ENCODE data around the gene ZNF3.

ZNF3 gene

DNA sequence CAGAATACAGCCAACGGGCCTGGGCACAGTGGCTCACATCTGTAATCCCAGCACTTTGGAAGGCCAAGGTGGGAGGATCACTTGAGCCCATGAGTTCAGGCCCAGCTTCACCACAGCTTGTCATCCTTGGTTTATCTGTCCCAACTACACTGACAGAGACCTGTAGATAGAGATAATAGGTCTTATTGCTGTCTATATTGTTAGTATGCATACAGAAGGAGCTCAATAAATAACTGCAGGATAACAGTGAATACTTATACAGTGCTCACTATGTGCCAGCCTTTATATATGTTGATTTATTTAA is 39.2 kb upstream of the ZNF3 start:
- no peaks in the 10 kb centered on the region for H3K36me3 ChIP-seq (ENCODE audit: control insufficient read depth, insufficient read depth, low read length)
- no peak overlapping the region for H3K9ac ChIP-seq (ENCODE audit: low read depth, low read length)
- H3K27me3 ChIP-seq (ENCODE audit: control insufficient read depth, insufficient read depth, low read length) = no peaks in the 10 kb centered on the region
- peaks cover 4% of the 10 kb centered on the region for H3K4me1 ChIP-seq (ENCODE audit: control insufficient read depth, insufficient read depth, low read length)
- H3K4me3 ChIP-seq (ENCODE audit: low read depth, low read length) = peak overlapping the region; percentile 95
- H3K9me3 ChIP-seq (ENCODE audit: control insufficient read depth, insufficient read depth, low read length) = no peaks in the 10 kb centered on the region

DNA sequence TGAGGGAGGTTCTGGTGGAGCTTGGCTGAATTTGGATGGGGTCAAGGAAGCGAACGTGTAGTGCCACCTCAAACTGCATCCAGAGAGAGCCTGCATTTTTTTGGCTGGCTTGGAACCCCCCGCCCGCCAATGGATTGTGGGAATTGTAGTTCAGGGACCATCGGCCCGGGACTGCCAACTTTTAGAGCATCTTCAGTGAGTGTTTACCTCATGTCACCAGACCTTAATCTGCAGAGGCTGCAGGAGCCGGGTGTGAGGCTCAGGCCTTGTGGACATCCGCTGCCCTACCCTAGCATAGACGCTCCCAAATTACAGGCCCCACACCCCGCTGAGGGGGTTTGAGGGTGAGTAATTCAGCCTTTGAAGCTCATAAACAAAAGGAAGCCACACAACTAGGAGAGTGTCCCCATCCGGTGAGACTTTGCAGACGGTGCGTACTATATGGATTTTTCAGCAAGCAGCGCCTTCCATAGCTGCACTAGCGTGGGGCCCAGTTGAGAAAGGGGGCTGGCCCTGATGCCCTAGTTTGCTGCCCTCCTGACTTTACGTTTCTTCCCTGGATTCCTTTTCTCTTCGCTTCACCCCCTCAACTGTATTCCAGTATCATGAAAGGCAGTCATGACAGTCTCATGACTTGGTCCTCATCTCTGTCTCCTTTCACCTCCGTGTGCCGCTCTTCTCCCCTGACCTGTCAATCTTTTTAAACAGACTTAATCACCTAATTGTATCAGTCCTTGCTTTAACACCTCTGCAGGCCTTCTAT is 38.6 kb upstream of the ZNF3 start:
- H3K36me3 ChIP-seq (ENCODE audit: control insufficient read depth, insufficient read depth, low read length) = no peaks in the 10 kb centered on the region
- H3K9ac ChIP-seq (ENCODE audit: low read depth, low read length) = peak overlapping the region; percentile 27

DNA sequence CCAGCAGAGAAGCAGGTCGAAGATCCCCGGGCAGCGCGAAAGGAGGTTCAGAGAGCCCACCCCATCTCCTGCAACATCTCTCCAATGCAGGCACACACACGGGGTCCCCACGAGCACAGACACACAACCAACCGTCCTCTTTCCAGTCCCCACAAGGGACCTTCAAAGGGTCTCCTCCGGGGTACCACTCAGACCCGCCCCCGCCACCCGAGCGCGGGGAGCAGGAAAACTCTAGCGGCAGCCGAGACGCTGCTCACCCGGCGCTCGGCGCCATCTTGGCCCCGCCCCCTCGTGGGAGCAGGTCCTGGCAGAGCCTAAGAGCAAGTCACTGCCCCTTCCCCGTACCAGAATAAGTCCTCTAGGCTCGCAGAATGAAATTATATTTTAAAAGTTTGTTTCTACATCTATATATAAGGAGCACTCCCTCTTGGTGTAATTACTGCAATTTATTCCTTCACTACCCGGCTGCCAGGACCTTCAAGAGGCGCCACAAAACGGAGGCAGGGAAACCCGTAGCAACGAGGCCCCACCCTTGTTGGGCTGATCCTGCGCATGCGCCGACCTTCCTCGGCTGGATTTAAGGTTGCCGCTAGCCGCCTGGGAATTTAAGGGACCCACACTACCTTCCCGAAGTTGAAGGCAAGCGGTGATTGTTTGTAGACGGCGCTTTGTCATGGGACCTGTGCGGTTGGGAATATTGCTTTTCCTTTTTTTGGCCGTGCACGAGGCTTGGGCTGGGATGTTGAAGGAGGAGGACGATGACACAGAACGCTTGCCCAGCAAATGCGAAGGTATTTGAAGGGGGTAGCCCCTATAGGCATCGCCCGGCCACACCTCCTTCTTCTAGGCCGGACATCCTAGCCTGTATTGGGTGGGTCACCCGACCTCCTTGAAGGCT is 37.8 kb upstream of the ZNF3 start, which contains the start of the genes CNPY4 and TAF6:
TSS of gene CNPY4 (plus strand) at position 563 of the 898 bp plus-strand sequence. CDS start at position 674, 111 bp downstream.
TSS of gene TAF6 (minus strand) at position 287 of the 898 bp plus-strand sequence. CDS start 5,149 bp downstream, outside the sequence.
- no peaks in the 10 kb centered on the region for H3K36me3 ChIP-seq (ENCODE audit: control insufficient read depth, insufficient read depth, low read length)
- H3K4me3 ChIP-seq (ENCODE audit: low read depth, low read length) = peak within 1 kb of the TSS; percentile 95
- peaks cover 4% of the 10 kb centered on the region for H3K4me1 ChIP-seq (ENCODE audit: control insufficient read depth, insufficient read depth, low read length)
- H3K9me3 ChIP-seq (ENCODE audit: control insufficient read depth, insufficient read depth, low read length) = no peaks in the 10 kb centered on the region
- peak within 1 kb of the TSS; percentile 93 for H3K9ac ChIP-seq (ENCODE audit: low read depth, low read length)
- no peaks in the 10 kb centered on the region for H3K27me3 ChIP-seq (ENCODE audit: control insufficient read depth, insufficient read depth, low read length)

More for the DNA sequence above, 38.6 kb upstream of the ZNF3 start:
- H3K9me3 ChIP-seq (ENCODE audit: control insufficient read depth, insufficient read depth, low read length) = no peaks in the 10 kb centered on the region
- H3K4me3 ChIP-seq (ENCODE audit: low read depth, low read length) = peak overlapping the region; percentile 95
- H3K4me1 ChIP-seq (ENCODE audit: control insufficient read depth, insufficient read depth, low read length) = peaks cover 4% of the 10 kb centered on the region
- H3K27me3 ChIP-seq (ENCODE audit: control insufficient read depth, insufficient read depth, low read length) = no peaks in the 10 kb centered on the region

DNA sequence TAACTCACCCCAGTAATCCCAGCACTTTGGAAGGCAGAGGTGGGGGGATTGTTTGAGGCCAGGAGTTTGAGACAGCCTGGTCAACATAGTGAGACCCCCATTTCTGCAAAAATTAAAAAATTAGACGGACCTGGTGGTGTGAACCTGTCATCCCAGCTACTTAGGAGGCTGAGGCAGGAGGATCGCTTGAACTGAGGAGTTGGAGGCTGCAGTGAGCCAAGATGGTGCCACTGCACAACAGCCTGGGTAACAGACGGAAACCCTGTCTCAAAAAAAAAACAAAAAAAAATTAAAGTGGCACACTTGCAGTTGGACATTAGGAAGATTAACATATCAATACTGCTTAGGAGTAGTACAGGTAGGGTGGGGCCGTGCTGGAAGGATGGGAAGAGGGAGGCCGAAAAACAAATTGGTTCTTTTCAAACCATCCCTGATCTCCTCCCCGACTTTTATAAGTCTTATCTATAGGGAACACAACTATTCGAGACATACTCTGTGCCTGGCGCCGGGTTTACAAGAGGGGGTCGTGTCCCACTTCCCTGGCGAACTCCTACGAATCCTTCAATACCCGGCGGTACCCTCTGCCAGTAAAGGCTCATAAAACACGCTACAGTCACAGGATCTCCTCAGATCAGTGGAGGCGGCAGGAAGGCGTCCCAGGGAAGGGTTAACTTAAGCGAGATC is 37.0 kb upstream of the ZNF3 start:
- Histone ChIP-seq H3K4me1 (ENCODE audit: control insufficient read depth, insufficient read depth, low read length) (peaks cover 4% of the 10 kb centered on the region), H3K36me3 (ENCODE audit: control insufficient read depth, insufficient read depth, low read length) (peaks cover 5% of the 10 kb centered on the region), H3K9ac (ENCODE audit: low read depth, low read length) (peak overlapping the region; percentile 93), H3K4me3 (ENCODE audit: low read depth, low read length) (peak overlapping the region; percentile 95), H3K27me3 (ENCODE audit: control insufficient read depth, insufficient read depth, low read length) (no peaks in the 10 kb centered on the region), H3K9me3 (ENCODE audit: control insufficient read depth, insufficient read depth, low read length) (no peaks in the 10 kb centered on the region)

DNA sequence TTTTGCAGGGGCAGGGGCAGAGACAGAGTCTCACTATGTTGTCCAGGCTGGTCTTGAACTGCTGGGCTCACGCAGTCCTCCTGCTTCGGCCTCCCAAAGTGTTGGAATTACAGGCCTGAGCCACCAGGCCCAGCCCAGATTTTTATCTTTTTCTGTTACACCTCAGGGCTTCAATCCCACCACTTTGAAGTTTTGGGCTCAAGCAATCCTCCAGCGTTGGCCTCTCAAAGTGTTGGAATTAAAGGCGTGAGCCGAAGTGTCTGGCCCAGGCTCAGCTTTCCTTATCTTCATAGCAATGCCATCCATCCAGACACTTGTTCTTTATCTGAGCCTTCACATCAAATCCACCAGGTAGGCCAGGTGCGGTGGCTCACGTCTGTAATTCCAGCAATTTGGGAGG is 33.5 kb upstream of the ZNF3 start:
- H3K4me1 ChIP-seq (ENCODE audit: control insufficient read depth, insufficient read depth, low read length) = no peaks in the 10 kb centered on the region
- H3K9me3 ChIP-seq (ENCODE audit: control insufficient read depth, insufficient read depth, low read length) = no peaks in the 10 kb centered on the region
- H3K27me3 ChIP-seq (ENCODE audit: control insufficient read depth, insufficient read depth, low read length) = no peaks in the 10 kb centered on the region
- no peak overlapping the region for H3K4me3 ChIP-seq (ENCODE audit: low read depth, low read length)
- H3K9ac ChIP-seq (ENCODE audit: low read depth, low read length) = no peak overlapping the region
- peaks cover 33% of the 10 kb centered on the region for H3K36me3 ChIP-seq (ENCODE audit: control insufficient read depth, insufficient read depth, low read length)

DNA sequence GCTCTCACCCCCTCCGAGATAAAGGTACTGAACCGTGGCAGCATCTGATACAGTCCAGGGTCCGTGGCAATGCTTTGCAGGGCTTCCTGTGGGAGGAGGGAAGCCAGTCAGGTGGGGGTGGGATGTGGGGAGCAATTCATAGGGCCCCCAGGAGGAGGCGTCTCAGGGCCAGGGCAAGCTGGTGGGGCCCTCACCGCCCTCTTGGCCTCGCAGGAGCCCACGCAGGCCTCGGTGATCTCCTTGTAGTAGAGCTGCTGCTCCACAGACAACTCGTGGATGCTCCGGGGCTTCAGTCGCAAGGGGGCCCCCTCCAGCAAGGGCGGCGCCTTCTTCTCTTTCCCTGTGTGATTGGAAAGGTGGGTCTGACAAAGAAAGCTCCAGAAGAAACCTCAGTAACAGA is 30.4 kb upstream of the ZNF3 start:
- no peaks in the 10 kb centered on the region for H3K4me1 ChIP-seq (ENCODE audit: control insufficient read depth, insufficient read depth, low read length)
- H3K9me3 ChIP-seq (ENCODE audit: control insufficient read depth, insufficient read depth, low read length) = no peaks in the 10 kb centered on the region
- H3K4me3 ChIP-seq (ENCODE audit: low read depth, low read length) = no peak overlapping the region
- no peak overlapping the region for H3K9ac ChIP-seq (ENCODE audit: low read depth, low read length)
- H3K27me3 ChIP-seq (ENCODE audit: control insufficient read depth, insufficient read depth, low read length) = no peaks in the 10 kb centered on the region
- peaks cover 52% of the 10 kb centered on the region for H3K36me3 ChIP-seq (ENCODE audit: control insufficient read depth, insufficient read depth, low read length)

DNA sequence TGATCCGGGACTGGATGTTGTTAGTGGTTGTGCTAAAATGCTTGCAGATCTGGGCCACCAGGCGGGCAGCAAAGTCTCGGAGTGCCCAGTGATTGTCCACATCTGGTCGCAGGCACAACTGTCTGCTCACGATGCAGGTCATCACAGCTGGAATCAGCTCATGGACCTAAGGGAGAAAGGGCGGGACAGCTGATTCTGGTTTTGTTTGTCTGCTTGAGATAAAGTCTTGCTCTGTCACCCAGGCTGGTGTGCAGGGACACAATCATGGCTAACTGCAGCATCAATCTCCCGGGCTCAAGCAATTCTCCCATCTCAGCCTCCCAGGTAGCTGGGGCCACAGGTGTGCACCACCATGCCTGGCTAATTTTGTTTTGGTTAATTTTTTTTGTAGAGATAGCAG is 29.6 kb upstream of the ZNF3 start:
- no peak overlapping the region for H3K4me3 ChIP-seq (ENCODE audit: low read depth, low read length)
- peaks cover 58% of the 10 kb centered on the region for H3K36me3 ChIP-seq (ENCODE audit: control insufficient read depth, insufficient read depth, low read length)
- H3K9me3 ChIP-seq (ENCODE audit: control insufficient read depth, insufficient read depth, low read length) = no peaks in the 10 kb centered on the region
- no peak overlapping the region for H3K9ac ChIP-seq (ENCODE audit: low read depth, low read length)
- H3K27me3 ChIP-seq (ENCODE audit: control insufficient read depth, insufficient read depth, low read length) = no peaks in the 10 kb centered on the region
- no peaks in the 10 kb centered on the region for H3K4me1 ChIP-seq (ENCODE audit: control insufficient read depth, insufficient read depth, low read length)

DNA sequence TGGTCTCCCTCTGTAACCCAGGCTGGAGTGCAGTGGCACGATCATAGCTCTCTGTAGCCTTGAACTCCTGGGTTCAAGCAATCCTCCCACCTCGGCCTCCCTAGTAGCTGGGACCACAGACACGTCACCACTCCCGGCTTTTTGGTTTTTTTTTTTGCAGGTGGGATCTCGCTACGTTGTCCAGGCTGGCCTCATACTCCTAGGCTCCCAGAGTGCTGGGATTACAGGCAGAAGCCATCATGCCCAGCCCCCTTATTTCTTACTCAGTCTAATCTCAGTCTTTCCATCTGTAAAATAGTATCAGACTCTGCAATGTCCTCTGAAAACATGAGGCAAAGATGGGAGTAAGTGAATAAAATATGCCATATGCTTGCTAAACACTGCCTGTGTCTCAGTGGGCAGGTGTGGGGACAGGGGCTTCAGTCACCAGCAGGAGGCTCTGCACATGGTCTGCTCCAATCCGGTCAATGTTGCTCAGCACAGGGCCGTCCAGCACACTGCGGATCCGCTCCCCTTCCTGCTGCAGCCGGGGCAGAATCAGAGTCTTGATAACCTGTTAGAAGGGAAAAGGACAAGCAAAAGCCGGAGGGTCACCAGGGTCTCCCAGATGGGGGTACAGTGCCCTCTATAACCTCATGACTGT is 28.1 kb upstream of the ZNF3 start:
- Histone ChIP-seq H3K36me3 (ENCODE audit: control insufficient read depth, insufficient read depth, low read length) (peaks cover 65% of the 10 kb centered on the region), H3K4me3 (ENCODE audit: low read depth, low read length) (no peak overlapping the region), H3K27me3 (ENCODE audit: control insufficient read depth, insufficient read depth, low read length) (no peaks in the 10 kb centered on the region), H3K9ac (ENCODE audit: low read depth, low read length) (no peak overlapping the region), H3K9me3 (ENCODE audit: control insufficient read depth, insufficient read depth, low read length) (no peaks in the 10 kb centered on the region), H3K4me1 (ENCODE audit: control insufficient read depth, insufficient read depth, low read length) (no peaks in the 10 kb centered on the region)

DNA sequence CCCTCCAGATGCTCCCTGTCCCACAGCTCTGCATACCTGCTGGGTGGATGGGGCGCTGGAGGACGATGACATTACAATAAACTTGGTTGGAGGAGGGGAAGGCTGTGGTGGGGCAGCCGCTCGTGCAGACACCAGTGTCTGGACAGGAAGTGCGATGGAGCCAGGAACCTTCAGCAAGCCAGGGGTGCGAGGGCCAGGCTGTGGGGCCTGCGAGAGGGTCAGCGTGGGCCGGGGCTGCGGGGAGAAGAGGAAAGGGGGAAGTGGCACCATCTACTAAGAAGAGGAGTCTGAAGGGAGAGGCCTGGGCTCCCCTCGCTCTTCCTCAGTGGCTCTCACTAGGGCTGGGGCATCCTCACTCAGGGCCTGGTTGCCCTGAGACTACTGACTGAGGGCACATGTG is 26.4 kb upstream of the ZNF3 start:
- no peak overlapping the region for H3K4me3 ChIP-seq (ENCODE audit: low read depth, low read length)
- no peaks in the 10 kb centered on the region for H3K4me1 ChIP-seq (ENCODE audit: control insufficient read depth, insufficient read depth, low read length)
- no peaks in the 10 kb centered on the region for H3K27me3 ChIP-seq (ENCODE audit: control insufficient read depth, insufficient read depth, low read length)
- H3K9ac ChIP-seq (ENCODE audit: low read depth, low read length) = no peak overlapping the region
- H3K36me3 ChIP-seq (ENCODE audit: control insufficient read depth, insufficient read depth, low read length) = peaks cover 62% of the 10 kb centered on the region
- no peaks in the 10 kb centered on the region for H3K9me3 ChIP-seq (ENCODE audit: control insufficient read depth, insufficient read depth, low read length)

DNA sequence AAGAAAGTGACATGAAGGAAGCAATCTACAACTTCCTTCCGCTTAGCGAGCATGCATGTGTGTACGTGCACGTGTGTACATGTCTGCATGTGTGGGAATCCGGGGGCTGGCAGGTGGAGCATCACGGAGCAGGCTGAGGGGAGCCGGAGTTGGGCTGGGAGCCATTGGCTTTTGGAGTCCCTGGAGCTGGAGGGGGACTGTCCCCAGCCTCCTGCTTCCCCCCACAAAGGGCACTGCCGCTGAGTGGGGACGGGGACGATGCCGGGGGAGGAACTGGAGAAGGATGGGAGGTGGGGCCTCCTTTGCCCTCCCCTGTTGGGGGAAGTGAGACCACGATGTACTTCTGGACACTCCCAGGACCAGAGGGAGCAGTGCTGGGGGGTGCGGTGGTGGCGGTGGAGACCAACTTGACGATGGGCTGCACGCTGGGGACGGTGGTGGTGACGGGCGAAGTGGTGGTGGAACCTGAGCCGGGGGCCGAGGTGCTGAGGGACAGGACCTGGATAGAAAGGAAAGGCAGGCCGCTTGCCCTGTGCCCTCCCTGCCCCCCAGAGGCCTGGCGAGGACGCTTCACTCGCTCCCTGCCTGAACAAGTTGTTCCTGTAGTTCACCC is 25.7 kb upstream of the ZNF3 start:
- no peaks in the 10 kb centered on the region for H3K9me3 ChIP-seq (ENCODE audit: control insufficient read depth, insufficient read depth, low read length)
- H3K4me1 ChIP-seq (ENCODE audit: control insufficient read depth, insufficient read depth, low read length) = no peaks in the 10 kb centered on the region
- H3K9ac ChIP-seq (ENCODE audit: low read depth, low read length) = no peak overlapping the region
- H3K4me3 ChIP-seq (ENCODE audit: low read depth, low read length) = no peak overlapping the region
- H3K36me3 ChIP-seq (ENCODE audit: control insufficient read depth, insufficient read depth, low read length) = peaks cover 56% of the 10 kb centered on the region
- no peaks in the 10 kb centered on the region for H3K27me3 ChIP-seq (ENCODE audit: control insufficient read depth, insufficient read depth, low read length)

DNA sequence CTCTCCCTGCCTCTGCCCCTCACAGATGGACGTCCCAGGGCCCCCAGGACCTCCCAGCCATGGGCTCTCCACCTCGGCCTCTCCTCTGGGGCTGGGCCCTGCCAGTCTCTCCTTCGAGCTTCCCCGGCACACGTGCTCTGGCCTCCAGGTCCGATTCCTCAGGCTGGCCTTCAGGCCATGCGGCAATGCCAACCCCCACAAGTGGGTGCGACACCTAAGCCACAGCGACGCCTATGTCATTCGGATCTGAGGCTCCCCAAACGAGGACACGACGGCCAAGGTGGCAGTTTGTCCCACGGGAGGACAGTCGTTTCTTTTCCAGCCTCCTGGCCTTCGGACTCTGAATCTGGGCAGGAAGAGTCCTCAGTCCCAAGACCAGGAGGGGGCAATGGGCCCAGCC is 25.1 kb upstream of the ZNF3 start:
- H3K36me3 ChIP-seq (ENCODE audit: control insufficient read depth, insufficient read depth, low read length) = peaks cover 51% of the 10 kb centered on the region
- H3K4me1 ChIP-seq (ENCODE audit: control insufficient read depth, insufficient read depth, low read length) = no peaks in the 10 kb centered on the region
- no peak overlapping the region for H3K4me3 ChIP-seq (ENCODE audit: low read depth, low read length)
- H3K27me3 ChIP-seq (ENCODE audit: control insufficient read depth, insufficient read depth, low read length) = no peaks in the 10 kb centered on the region
- H3K9me3 ChIP-seq (ENCODE audit: control insufficient read depth, insufficient read depth, low read length) = no peaks in the 10 kb centered on the region
- no peak overlapping the region for H3K9ac ChIP-seq (ENCODE audit: low read depth, low read length)

All from iPS-15b (cell line).